GM19099 (cell line): ENCODE results near the gene USP46.

ENCODE experiments used
- POLR2A ChIP-seq: IDR thresholded peaks from 3 replicates; pipeline ENCODE4 v1.6.1; 2011; ENCODE audit warnings: low read depth; ENCODE audit not compliant: insufficient read length; ENCODE audit errors: extremely low read depth

USP46 gene

GRCh38 chr4:52660643-52661042, 1.5 kb upstream of the USP46 start:
- no peak for TF ChIP-seq POLR2A

GRCh38 chr4:52659722-52660261, 691 bp upstream of the USP46 start:
- no peak for TF ChIP-seq POLR2A

- no peak for TF ChIP-seq POLR2A
Measured at GRCh38 chr4:52658641-52659000, 480 bp downstream of the USP46 start.

GRCh38 chr4:52657618-52658501, 1.2 kb downstream of the USP46 start:
- TF ChIP-seq POLR2A, result no peak

- no peak for TF ChIP-seq POLR2A
Measured at GRCh38 chr4:52657292-52657617, 1.8 kb downstream of the USP46 start.

GRCh38 chr4:52655506-52655905, 3.6 kb downstream of the USP46 start:
- TF ChIP-seq POLR2A, result no peak

GRCh38 chr4:52651996-52652672, 7.0 kb downstream of the USP46 start:
- TF ChIP-seq POLR2A, result no peak

- TF ChIP-seq POLR2A, result no peak
Measured at GRCh38 chr4:52648836-52649235, 10.3 kb downstream of the USP46 start.

GRCh38 chr4:52646741-52647140, 12.4 kb downstream of the USP46 start:
- TF ChIP-seq POLR2A, result no peak

GRCh38 chr4:52646096-52646495, 13.0 kb downstream of the USP46 start:
- no peak for TF ChIP-seq POLR2A

GRCh38 chr4:52645300-52645699, 13.8 kb downstream of the USP46 start:
- TF ChIP-seq POLR2A, result no peak

GRCh38 chr4:52643785-52644244, 15.3 kb downstream of the USP46 start:
- no peak for TF ChIP-seq POLR2A

GRCh38 chr4:52643190-52643589, 15.9 kb downstream of the USP46 start:
- TF ChIP-seq POLR2A, result no peak

GRCh38 chr4:52641854-52642563, 17.1 kb downstream of the USP46 start:
- TF ChIP-seq POLR2A, result no peak

- TF ChIP-seq POLR2A, result no peak
Measured at GRCh38 chr4:52640808-52641565, 18.1 kb downstream of the USP46 start.
